Measurements from ENCODE around the gene KRT74.

KRT74 gene

DNA sequence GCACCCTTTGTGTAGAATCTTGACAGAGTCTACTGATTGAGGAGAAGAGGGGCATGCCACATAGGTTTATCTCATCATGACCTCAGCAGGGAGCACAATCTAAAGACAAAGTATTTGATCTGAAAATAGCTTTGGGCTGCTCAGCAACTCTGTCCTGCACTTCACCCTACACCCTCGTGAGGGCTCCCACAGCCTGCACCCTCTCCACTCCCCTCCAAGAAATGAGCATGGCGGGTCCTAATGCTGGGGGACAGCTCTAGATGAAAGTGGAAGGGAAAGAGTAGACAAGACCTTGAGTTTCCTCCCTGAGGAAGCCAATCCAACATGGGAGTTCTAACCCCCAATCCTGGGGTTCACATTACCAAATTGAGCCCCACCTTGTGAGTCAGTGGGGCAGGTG, 42.7 kb downstream of the KRT74 start:
- no peak for TF ChIP-seq GATA3 (IDR thresholded peaks at IDR 0.05; ENCODE audit: low read depth, low read length)
- no peak for TF ChIP-seq GATA2 (IDR thresholded peaks at IDR 0.05; ENCODE audit: low read depth, low read length)

- TF ChIP-seq GATA2 (IDR thresholded peaks at IDR 0.05; ENCODE audit: low read depth, low read length): no peak
- no peak for TF ChIP-seq GATA3 (IDR thresholded peaks at IDR 0.05; ENCODE audit: low read depth, low read length)
Measured at GRCh38 chr12:52530366-52530765, 43.3 kb downstream of the KRT74 start.

- TF ChIP-seq GATA2 (IDR thresholded peaks at IDR 0.05; ENCODE audit: low read depth, low read length) (no peak), GATA3 (IDR thresholded peaks at IDR 0.05; ENCODE audit: low read depth, low read length) (no peak)
Measured at GRCh38 chr12:52529846-52530245, 43.8 kb downstream of the KRT74 start.

GRCh38 chr12:52529417-52529816, 44.2 kb downstream of the KRT74 start:
- no peak for TF ChIP-seq GATA3 (IDR thresholded peaks at IDR 0.05; ENCODE audit: low read depth, low read length)
- no peak for TF ChIP-seq GATA2 (IDR thresholded peaks at IDR 0.05; ENCODE audit: low read depth, low read length)

DNA sequence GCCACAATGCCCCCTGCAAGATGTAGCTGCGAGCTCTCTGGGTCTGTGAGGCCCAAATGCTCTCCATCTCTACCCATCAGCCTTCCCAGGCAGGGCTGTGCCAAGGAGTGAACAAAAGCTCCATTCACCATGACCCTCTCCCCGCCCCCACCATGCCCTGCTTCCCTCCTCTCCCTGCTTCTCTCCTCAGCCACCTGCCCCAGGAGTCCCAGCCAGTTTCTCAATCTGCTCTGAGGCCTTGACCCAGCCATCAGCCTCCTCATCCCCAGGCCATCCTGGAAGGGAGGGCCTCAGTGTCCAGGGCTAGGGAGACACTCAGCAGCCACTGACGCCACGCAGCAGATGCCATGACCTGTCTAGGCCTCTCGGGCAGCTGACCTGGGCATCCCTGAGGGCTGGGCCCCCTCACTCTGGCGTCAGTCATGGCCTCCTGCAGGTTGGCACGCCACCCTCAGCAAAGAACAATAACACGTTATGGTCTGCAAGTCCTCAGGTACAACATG, 45.0 kb downstream of the KRT74 start:
- no peak for TF ChIP-seq GATA3 (IDR thresholded peaks at IDR 0.05; ENCODE audit: low read depth, low read length)
- TF ChIP-seq GATA2 (IDR thresholded peaks at IDR 0.05; ENCODE audit: low read depth, low read length): no peak

DNA sequence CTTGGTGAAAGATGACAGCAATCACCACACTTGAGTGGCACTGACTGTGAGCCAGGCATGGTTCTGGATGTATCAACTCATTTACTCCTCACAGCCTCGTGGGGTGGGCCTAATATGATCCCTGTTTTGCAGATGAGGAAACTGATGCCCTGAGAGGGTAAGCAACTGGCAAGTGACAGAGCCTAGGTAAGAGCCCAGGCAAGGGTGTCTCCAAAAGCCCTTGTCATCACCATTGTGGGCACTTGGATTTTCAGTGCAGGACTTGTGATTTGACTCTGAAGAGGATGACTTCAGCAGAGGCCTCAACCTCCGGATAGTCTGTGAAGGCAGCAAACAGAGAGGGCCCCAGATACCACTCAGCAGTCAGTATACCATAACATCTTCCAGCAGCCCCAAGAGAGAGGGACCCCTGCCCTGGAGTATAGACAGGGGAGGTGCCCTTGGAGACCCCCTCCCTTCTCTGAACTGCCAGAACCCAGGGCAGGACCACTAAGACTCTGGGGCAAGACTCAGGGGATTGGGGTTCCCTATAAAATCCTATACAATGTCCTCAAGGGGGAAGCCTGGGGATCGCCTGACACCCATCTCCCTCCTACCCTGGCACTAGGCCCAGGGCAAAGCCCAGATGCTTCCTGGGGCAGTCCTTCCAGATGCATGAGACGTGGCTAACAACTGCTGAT, 46.4 kb downstream of the KRT74 start:
- TF ChIP-seq GATA3 (IDR thresholded peaks at IDR 0.05; ENCODE audit: low read depth, low read length): no peak

GRCh38 chr12:52526511-52526951, 47.1 kb downstream of the KRT74 start:
- TF ChIP-seq GATA3 (IDR thresholded peaks at IDR 0.05; ENCODE audit: low read depth, low read length) (no peak), GATA2 (IDR thresholded peaks at IDR 0.05; ENCODE audit: low read depth, low read length) (no peak)

GRCh38 chr12:52525661-52526499, 47.8 kb downstream of the KRT74 start:
- TF ChIP-seq GATA2 (IDR thresholded peaks at IDR 0.05; ENCODE audit: low read depth, low read length): no peak
- no peak for TF ChIP-seq GATA3 (IDR thresholded peaks at IDR 0.05; ENCODE audit: low read depth, low read length)

DNA sequence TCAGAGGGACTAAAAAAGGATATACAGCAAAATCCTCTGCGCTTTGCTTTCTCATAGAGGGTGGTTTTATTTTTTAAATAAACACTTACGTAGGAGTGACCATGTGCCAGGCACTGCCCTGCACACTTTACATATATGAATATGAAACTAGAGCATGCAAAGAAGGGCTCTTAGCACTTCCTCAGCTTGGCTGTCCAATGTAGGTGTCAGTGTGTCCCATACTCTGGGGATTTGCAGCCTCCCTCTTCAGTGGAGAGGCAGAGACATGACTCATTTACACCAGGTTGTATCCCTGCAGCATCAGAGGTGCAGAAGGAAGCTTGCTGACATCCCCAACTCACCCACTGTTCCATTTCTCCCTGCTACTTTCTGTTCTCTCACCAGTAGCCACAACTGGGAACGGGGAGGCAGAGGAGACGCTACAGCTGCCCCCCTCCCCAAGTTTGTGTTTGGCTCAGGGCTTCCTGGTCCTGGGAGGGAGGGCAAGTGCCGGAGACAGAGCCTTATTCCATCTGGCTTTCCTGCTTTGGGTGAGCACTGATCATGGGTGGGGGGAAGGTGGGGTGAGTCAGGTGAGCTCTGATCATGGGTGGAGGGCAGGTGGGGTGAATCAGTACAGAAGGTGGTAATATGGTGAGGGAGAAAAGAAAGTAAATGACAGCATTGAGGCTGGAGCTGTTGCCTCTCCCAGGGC, 48.6 kb downstream of the KRT74 start:
- TF ChIP-seq GATA2 (IDR thresholded peaks at IDR 0.05; ENCODE audit: low read depth, low read length): no peak
- no peak for TF ChIP-seq GATA3 (IDR thresholded peaks at IDR 0.05; ENCODE audit: low read depth, low read length)

- TF ChIP-seq GATA3 (IDR thresholded peaks at IDR 0.05; ENCODE audit: low read depth, low read length): no peak
- no peak for TF ChIP-seq GATA2 (IDR thresholded peaks at IDR 0.05; ENCODE audit: low read depth, low read length)
Measured at GRCh38 chr12:52524241-52524897, 49.3 kb downstream of the KRT74 start.

GRCh38 chr12:52523824-52524223, 49.8 kb downstream of the KRT74 start:
- TF ChIP-seq GATA3 (IDR thresholded peaks at IDR 0.05; ENCODE audit: low read depth, low read length): no peak

GRCh38 chr12:52522346-52523011, 51.2 kb downstream of the KRT74 start:
- TF ChIP-seq GATA3 (IDR thresholded peaks at IDR 0.05; ENCODE audit: low read depth, low read length) (no peak), GATA2 (IDR thresholded peaks at IDR 0.05; ENCODE audit: low read depth, low read length) (no peak)

GRCh38 chr12:52521568-52522266, 51.9 kb downstream of the KRT74 start:
- no peak for TF ChIP-seq GATA3 (IDR thresholded peaks at IDR 0.05; ENCODE audit: low read depth, low read length)
- no peak for TF ChIP-seq GATA2 (IDR thresholded peaks at IDR 0.05; ENCODE audit: low read depth, low read length)
